Stimulated activated CD4-positive, alpha-beta T cell treated with anti-CD3 and anti-CD28 coated beads, Interleukin-2, amount 100 ng/mL, for 4 hours (primary cell): Measurements from ENCODE around the gene PIGX.
A peak's percentile ranks its signal among the peaks of the same experiment; 100 is the strongest.

Experiments
- DNase-seq: peaks from one replicate; pipeline ENCODE4 v3.0.0-alpha.2; 2020; ENCODE audit warnings: low read depth

PIGX gene

GRCh38 chr3:196711838-196712513 lies at the start of gene PIGX, which contains the start of gene CEP19:
Gene PIGX, plus strand, starts transcription at chr3:196712377.
Gene CEP19, minus strand, starts transcription at chr3:196712250. Its CDS starts 3,593 bp downstream, at chr3:196708657.
- DNase-seq, result peak; percentile 82

GRCh38 chr3:196662711-196663571 lies 49.2 kb upstream of the PIGX start:
- no peak for DNase-seq

DNA sequence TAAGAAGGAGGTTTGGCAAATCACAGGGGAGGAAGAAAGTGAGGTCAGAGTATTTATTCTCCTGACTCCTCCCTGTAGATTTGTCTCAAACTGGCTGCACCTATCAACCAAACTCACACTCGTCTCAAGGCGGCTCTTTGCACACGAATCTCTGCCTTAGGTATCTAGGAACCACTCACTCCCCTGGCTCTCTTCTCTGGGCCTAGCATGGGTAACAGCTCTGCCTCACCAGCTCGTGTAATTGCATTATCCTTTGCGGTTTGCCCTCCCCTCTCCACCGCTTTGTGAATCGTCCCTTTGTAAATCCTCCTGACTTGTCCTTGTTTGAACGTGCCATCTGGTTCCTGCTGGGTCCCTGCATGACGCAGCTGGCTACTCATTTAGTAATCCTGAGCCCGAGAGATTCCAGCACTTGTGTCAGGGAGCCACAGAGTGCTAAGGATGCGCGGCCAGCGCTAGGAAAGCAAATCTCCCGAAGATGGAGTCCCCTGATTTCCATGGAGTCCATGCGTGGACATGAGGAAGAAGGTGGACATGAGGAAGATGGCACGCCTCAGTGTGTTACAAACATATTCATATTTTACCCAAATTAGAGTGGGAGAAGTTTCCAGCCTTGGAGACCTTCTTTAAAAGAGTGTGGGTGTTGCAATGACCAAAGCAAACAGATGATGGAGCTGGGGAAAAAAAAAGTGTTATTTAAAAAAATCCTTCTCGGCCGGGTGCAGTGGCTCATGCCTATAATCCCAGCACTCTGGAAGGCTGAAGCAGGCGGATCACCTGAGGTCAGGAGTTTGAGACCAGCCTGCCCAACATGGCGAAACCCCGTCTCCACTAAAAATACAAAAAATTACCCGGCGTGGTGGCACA lies 45.9 kb upstream of the PIGX start:
- DNase-seq, result no peak

GRCh38 chr3:196667056-196667825 lies 44.9 kb upstream of the PIGX start:
- no peak for DNase-seq

- DNase-seq, result no peak
Observed at GRCh38 chr3:196670339-196670738, 41.8 kb upstream of the PIGX start.

DNA sequence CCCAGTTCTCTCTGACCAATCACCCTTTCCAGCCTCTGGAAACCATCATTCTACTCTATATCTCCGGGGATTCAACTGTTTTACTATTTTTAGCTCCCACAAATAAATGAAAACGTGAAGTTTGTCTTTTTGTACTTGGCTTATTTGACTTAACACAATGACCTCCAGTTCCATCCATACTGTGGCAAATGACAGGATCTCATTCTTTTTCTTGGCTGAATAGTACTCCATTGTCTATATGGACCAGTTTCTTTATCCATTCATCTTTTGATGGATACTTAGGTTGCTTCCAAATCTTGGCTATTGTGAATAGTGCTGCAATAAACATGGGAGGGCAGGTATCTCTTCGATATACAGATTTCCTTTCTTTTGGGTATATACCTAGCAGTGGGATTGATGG lies 38.5 kb upstream of the PIGX start:
- no peak for DNase-seq

DNA sequence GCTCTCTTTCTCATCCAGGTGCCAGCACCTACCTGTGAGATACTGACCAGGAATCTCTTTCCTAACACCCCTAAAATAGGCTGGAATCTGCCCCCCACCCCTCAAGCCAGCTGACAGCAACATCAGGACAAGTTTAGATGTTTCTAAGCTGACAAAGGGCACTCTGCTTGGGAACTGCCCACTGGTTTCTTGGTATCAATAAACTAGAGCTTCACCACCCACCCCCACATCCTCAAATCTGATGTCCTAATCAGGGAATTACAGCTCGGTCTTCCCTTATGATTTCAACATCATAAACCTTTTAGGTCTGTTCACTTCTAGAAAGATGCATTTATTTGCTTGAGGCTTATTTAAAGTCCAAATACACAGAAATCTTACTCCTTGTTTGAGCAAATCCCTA lies 34.8 kb upstream of the PIGX start:
- no peak for DNase-seq

DNA sequence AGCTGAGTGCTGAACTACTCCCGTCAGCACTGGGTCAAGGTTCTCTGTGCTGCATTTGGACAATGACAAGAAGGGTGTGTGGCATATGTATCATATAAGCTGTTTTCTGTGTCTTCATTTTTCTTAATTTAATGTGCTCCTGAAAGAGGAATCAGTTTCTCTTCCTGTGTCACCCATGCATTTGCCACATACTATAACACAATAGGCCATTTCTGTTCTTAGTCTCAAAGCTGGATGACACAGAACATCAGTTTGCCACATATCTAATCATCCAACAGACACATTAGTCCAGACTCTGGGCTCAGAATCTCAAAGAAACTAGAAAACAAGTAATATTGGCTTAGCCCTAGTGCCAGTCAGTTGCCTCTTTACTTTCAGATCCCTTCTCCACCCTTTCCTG lies 34.2 kb upstream of the PIGX start:
- DNase-seq, result no peak

DNA sequence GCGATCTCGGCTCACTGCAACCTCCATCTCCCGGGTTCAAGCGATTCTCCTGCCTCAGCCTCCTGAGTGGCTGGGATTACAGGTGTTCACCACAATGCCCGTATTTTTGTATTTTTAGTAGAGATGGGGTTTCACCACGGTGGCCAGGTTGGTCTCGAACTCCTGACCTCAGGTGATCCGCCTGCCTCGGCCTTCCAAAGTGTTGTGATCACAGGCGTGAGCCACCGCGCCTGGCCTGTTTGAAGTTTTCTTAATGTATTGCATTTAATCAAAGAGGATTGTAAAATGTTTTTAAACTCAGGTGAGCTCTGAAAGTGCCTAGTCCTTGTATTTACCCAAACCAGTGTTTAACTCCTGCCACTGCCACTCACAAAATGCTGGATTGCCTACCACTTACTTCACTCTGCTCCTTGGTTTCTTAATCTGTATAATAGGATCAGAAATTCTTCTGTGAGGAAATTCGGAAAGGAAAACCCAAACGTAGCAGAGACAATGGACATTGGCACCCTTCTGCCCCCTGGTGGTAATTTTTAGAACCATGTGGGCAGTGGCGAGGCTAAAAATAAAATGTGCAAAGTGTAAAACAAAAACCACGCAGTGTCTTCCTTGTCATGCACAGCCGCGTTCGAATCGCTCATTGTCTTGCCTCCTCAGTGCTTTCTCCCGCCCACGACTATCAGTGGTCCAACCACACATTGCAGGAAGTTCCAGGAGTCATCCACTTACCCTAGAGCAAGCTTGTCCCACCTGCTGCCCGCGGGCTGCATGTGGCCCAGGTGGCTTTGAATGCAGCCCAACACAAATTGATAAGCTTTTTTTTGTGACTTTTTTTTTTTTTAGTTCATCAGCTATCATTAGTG lies 27.4 kb upstream of the PIGX start:
- peak; percentile 40 for DNase-seq

- DNase-seq, result no peak
Observed at GRCh38 chr3:196686436-196686835, 25.7 kb upstream of the PIGX start.

DNA sequence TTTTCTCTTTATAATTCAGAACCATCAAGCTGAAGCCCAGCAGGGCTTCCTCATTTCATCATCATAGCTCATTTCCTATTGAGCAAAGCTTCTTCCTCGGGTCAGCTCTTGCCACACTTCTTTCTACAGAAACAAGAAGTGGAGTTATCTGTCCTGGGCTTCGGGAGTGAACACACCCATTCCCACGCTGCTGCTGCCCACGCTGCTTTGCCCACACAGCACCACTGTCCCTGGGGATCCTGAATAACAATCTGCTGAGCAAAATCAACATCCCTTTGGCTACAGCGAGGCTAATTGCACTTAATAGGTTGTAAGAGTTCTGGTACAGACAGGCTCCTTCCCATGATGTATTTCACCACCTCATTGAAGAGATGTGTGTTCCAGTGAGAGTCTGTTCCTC lies 23.8 kb upstream of the PIGX start:
- DNase-seq, result no peak

GRCh38 chr3:196689941-196690660 lies 22.1 kb upstream of the PIGX start:
- no peak for DNase-seq

DNA sequence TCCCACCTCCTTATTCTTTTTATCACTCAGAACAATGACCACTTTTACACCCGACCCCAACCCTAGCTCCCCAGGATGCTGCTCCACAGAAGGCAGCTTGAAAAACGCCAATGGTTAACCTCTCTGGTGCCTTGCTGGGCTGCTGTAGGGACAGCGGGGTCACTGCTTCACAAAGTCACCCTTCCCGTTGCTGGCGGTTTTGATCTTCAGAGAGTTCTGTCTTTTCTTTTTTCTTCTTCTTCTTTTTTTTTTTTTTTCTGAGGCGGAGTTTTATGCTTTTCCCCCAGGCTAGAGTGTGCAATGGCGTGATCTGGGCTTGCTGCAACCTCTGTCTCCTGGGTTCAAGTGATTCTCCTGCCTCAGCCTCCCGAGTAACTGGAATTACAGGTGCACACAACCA lies 20.8 kb upstream of the PIGX start:
- no peak for DNase-seq

DNA sequence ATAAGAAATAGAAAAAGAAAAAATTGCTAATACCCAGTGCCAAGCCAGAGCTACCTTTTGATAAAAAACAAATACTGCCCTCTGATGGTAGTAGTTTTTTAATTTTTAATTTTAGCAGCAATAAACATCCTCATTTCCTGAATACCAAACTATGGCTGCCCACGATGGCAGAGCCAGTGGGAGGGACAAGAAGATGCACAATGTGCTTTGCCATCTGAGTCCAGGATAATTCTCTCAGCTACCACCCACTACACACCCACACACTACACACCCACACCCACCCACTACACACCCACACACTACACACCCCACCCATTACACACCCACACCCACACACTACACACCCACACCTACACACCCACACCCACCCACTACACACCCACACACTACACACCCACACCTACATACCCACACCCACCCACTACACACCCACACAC lies 18.0 kb upstream of the PIGX start:
- DNase-seq, result no peak

GRCh38 chr3:196694941-196695848 lies 17.0 kb upstream of the PIGX start:
- no peak for DNase-seq

- no peak for DNase-seq
Observed at GRCh38 chr3:196695849-196696226, 16.3 kb upstream of the PIGX start.

DNA sequence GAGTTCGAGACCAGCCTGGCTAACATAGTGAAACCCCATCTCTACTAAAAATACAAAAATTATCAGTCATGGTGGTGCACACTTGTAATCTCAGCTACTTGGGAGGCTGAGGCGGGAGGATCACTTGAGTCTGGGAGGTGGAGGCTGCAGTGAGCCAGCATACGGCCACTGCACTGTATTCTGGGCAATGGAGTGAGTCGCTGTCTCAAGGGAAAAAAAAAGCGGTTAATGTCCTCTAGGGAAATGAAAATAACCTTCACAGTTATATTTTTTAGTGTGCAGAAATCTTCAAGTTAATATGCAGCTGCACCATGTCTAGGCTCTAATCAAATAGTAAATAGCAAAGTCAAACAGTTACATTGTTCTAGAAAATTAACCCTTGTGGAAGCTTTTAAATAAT lies 14.9 kb upstream of the PIGX start:
- no peak for DNase-seq

DNA sequence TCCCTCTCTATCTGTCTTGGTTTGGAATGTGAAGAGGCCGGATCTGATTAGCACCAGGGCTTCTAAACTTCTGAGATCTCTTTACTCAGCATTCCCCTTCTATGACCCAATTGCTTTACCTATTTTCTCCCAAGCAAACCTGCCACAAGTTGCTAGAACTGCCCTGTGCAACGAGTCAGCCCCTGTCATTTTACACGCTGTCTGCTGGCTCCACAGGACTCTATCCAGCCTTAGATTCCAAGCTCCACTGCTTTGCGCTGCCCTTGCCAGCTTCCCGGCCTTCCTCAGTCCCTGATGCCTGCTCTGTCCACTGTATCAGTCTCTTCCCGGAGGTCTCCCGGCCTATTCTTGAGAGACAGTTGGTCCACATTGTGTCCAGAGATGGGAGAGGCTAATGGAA lies 12.4 kb upstream of the PIGX start:
- no peak for DNase-seq

- DNase-seq, result no peak
Observed at GRCh38 chr3:196700801-196701200, 11.4 kb upstream of the PIGX start.
